DMS53 treated with DMSO at 0.1 percent for 48 hours (cell line): ENCODE measurements around the gene ACAT2.
A peak's percentile ranks its signal among the peaks of the same experiment; 100 is the strongest.
"Not testable (repeated sequence)": the region's sequence is repeated elsewhere in the genome, so short reads cannot be mapped to it uniquely, and the experiment has no call there.

ENCODE experiments used
- DNase-seq: peaks from one replicate; lab custom pipeline; 2025; ENCODE audit not compliant: unreplicated experiment; lab: John Stamatoyannopoulos, UW

ACAT2 gene

GRCh38 chr6:159761873-159762680 is at the start of gene ACAT2:
TSS of gene ACAT2 (plus strand) at chr6:159762045. CDS start at chr6:159762088, 43 bp downstream.
- peak; percentile 89 for DNase-seq

- not testable (repeated sequence) for DNase-seq
These were observed 49.5 kb upstream of the ACAT2 start for GRCh38 chr6:159712389-159712788.

- no peak for DNase-seq
These were observed 47.9 kb upstream of the ACAT2 start for GRCh38 chr6:159713984-159714383.

DNA sequence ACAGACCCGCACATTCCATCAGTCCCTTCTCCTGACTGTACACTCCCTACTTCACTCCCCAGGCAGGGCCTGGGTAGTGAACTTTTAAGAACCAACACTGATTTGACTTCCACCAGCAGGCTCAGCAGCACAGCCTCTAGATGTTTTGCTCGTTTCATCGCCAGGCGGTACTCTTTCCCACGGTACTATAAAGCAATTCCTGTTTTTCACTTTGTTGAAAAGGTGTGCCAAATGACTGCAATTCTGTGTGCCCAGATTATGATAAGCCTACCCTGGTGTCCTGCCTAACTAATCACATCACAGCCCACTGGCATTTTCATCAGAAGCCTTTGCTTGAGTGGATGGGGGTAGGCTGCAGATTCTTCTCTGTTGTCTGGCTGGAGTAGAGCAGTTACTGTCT is 47.4 kb upstream of the ACAT2 start:
- DNase-seq: no peak

- DNase-seq: no peak
These were observed 46.7 kb upstream of the ACAT2 start for GRCh38 chr6:159715166-159715565.

DNA sequence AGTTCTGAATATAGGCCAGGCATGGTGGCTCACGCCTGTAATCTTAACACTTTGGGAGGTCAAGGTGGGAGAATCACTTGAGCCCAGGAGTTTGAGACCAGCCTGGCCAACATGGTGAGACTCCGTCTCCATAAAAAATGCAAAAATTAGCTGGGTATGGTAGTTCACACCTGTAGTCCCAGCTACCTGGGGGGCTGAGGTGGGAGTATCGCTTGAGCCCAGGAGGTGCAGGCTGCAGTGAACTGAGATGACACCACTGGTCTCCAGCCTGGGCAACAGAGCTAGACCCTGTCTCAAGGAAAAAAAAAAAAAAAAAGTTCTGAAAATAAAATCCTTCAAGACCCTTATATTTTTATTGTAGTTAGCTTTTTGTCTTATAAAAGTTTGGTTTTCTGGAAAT is 46.2 kb upstream of the ACAT2 start:
- DNase-seq: no peak

GRCh38 chr6:159716247-159717096 is 45.4 kb upstream of the ACAT2 start:
- DNase-seq: no peak

GRCh38 chr6:159718634-159719033 is 43.2 kb upstream of the ACAT2 start:
- no peak for DNase-seq

DNA sequence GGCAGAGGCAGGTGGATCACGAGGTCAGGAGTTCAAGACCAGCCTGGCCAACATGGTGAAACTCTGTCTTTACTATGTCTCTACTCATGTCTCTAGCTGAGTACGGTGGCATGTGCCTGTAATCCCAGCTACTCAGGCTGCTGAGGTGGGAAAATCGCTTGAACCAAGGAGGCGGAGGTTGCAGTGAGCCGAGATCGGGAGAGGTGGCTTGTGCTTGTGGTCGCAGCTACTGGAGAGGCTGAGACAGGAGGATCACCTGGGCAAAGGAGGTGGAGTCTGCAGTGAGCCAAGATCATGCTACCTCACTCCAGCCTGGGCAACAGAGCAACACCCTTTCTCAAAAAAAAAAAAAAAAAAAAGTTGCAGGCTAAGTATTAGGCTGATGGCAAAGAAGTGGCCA is 42.6 kb upstream of the ACAT2 start:
- no peak for DNase-seq

DNA sequence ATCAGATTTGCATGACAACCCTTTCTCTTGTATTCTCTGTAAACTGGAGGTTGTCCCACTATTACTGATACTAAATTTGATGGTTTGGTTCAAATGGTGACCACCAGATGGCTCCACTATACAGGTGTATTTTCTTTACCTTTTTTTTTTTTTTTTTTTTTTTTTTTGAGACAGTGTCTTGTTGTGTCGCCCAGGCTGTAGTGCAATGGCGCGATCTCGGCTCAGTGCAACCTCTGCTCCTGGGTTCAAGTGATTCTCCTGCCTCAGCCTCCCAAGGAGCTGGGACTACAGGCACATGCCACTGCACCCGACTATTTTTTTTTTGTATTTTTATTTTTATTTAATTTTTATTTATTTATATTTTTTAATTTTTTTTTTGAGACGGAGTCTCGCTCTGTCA is 41.1 kb upstream of the ACAT2 start:
- peak; percentile 25 for DNase-seq

GRCh38 chr6:159721981-159722380 is 39.9 kb upstream of the ACAT2 start:
- not testable (repeated sequence) for DNase-seq

DNA sequence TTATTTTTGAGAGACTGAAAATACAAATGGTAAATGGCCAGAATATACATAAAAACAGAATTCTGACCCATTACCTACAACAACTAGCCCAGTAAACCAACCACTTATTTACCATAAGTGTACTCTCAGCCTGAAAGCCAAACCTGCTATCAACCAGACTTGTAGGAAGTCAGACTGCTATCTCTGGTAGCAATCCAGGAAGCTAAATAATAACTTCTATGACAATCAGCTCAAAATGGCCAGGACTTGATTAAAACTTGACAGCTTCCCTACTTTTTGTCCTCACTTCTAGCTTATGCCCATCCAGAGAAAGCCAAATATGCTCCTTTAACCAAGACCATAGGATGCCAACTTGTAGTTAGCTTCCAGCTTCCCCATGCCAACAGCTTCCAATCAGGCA is 39.2 kb upstream of the ACAT2 start:
- no peak for DNase-seq

- no peak for DNase-seq
These were observed 38.6 kb upstream of the ACAT2 start for GRCh38 chr6:159723259-159723658.

DNA sequence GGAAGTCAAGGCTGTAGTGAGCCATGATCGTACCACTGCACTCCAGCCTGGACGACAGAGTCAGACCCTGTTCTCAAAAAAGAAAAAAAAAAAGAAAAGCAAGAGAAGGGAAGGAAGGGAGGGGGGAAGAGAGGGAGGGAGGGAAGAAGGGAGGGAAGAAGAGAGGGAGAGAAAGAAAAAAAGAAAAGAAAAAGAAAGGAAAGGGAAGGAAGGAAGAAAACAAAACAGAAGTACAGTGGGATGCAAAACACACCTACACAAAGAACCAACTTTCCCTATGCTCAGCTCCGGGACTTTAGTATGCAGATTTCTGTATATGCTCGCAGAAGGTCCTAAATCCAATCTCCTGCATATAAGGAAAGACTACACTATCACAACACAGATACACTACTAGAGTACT is 37.1 kb upstream of the ACAT2 start:
- no peak for DNase-seq

- DNase-seq: not testable (repeated sequence)
These were observed 36.6 kb upstream of the ACAT2 start for GRCh38 chr6:159725208-159725607.

DNA sequence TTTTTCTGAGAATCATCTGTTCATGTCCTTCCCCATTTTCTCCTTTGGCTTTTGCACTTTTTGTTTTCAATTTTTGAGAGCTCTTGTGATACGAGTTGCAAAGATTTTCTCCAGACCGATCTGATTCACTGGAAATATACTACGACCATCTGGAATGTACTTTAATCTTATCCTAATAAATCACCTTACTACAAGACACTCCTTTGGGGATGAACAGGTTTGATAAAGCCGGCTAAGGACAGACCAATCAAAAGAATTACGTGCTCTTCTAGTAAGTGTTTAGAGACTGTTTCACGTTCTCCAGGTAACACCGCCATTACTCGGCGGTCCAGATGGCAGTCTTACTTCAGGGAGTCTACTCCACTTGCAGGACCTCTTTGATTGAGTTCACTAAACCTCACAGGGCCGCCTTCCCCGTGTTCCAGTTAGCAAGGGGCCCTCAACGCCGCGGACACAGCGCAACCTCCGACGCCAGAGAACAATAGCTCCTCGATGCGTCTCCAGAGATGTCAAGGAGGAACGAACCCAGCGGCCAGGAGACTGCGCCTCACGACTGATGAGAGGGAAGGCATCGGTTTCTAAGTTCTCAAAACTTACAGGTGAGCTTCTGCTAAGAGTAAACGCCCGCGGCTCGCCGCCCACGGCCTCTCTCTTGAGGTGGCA is 35.5 kb upstream of the ACAT2 start:
- DNase-seq: no peak

- DNase-seq: peak; percentile 81
These were observed 34.7 kb upstream of the ACAT2 start, which contains the start of gene WTAP for GRCh38 chr6:159726918-159727716. TSS of gene WTAP (plus strand) at chr6:159727506. CDS start at chr6:159736266, 8,760 bp downstream.

DNA sequence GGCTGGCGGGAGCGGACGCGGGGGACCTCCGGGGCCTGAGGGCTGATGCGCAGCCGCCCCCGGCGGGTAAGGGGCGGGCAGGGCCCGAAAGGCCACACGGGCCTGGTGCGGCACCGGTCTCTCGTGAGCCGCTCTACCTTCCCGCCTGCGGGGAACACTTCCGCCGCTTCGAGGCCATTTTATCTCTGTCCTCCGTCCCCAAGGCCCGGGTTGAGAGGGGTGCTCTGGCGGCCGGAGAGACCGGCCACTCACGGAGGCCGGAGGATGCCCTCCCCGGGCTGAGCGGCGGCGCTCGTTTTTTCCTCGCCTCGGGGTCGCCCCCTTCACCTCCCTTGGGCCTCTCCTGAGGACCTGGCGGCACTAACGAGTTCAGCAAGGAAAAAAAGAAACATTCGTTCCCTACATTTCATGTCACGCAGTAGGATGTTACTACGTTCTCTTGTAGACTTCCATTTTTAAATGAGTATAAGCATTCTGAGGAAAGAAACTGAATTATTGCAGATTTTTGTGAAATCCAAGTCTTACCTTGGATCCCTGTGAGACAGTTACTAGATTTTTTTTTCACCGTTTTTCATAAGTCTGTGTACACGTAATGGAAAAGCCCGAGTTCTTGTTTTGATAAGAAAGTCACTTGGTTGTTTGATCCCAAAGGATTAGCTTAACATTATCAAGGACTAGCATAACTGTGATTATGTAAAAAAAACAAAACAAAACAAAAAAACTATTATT is 34.0 kb upstream of the ACAT2 start:
- peak; percentile 29 for DNase-seq

- no peak for DNase-seq
These were observed 33.3 kb upstream of the ACAT2 start for GRCh38 chr6:159728531-159728964.
